Stimulated activated CD8-positive, alpha-beta memory T cell treated with anti-CD3 and anti-CD28 coated beads, Interleukin-15, amount 100 ng/mL, for 4 hours (primary cell): ENCODE results near the gene CDH23.

Experiments
- DNase-seq, 2 donors: peaks; one replicate each; pipeline ENCODE4 v3.0.0-alpha.2; 2020; ENCODE audit warnings: low read depth in 2 of 2

Gene CDH23

GRCh38 chr10:71466330-71466729 is 69.6 kb downstream of the CDH23 start:
- DNase-seq: no peak

- DNase-seq: no peak
These were observed 70.4 kb downstream of the CDH23 start for GRCh38 chr10:71467161-71467560.

GRCh38 chr10:71467569-71468362 is 71.0 kb downstream of the CDH23 start:
- DNase-seq: no peak

- DNase-seq: no peak
These were observed 71.8 kb downstream of the CDH23 start for GRCh38 chr10:71468363-71469094.

GRCh38 chr10:71471006-71471405 is 74.3 kb downstream of the CDH23 start:
- no peak for DNase-seq

GRCh38 chr10:71471957-71472365 is 75.2 kb downstream of the CDH23 start:
- no peak for DNase-seq

GRCh38 chr10:71472466-71472865 is 75.7 kb downstream of the CDH23 start:
- DNase-seq: no peak

- DNase-seq: no peak
These were observed 76.2 kb downstream of the CDH23 start for GRCh38 chr10:71472912-71473311.

GRCh38 chr10:71473671-71474599 is 77.2 kb downstream of the CDH23 start:
- DNase-seq: no peak

GRCh38 chr10:71474702-71475242 is 78.1 kb downstream of the CDH23 start:
- DNase-seq: no peak

- DNase-seq: no peak
These were observed 78.6 kb downstream of the CDH23 start for GRCh38 chr10:71475243-71475871.

- no peak for DNase-seq
These were observed 79.7 kb downstream of the CDH23 start for GRCh38 chr10:71476228-71477011.

- no peak for DNase-seq
These were observed 81.5 kb downstream of the CDH23 start for GRCh38 chr10:71478173-71478572.

- DNase-seq: no peak
These were observed 82.2 kb downstream of the CDH23 start for GRCh38 chr10:71478813-71479365.

- no peak for DNase-seq
These were observed 83.1 kb downstream of the CDH23 start for GRCh38 chr10:71479831-71480230.

- DNase-seq: no peak
These were observed 83.9 kb downstream of the CDH23 start for GRCh38 chr10:71480662-71481061.

GRCh38 chr10:71481746-71482410 is 85.2 kb downstream of the CDH23 start:
- no peak for DNase-seq

GRCh38 chr10:71482620-71483019 is 85.9 kb downstream of the CDH23 start:
- no peak for DNase-seq

GRCh38 chr10:71483135-71483534 is 86.4 kb downstream of the CDH23 start:
- DNase-seq: no peak
